Stimulated activated CD4-positive, alpha-beta T cell treated with anti-CD3 and anti-CD28 coated beads, Interleukin-15, amount 100 ng/mL, for 48 hours (primary cell): ENCODE measurements around the gene WFIKKN2.
"Not testable (repeated sequence)": the region's sequence is repeated elsewhere in the genome, so short reads cannot be mapped to it uniquely, and the experiment has no call there.

ENCODE experiments used
- DNase-seq, 2 donors: peaks; one replicate each; pipeline ENCODE4 v3.0.0-alpha.2; 2020; ENCODE audit warnings: low read depth in 2 of 2

The WFIKKN2 gene

GRCh38 chr17:50853015-50853615, 17.7 kb downstream of the WFIKKN2 start:
- DNase-seq = no peak

- DNase-seq = no peak
These were observed 18.4 kb downstream of the WFIKKN2 start for GRCh38 chr17:50853781-50854180.

GRCh38 chr17:50855708-50856330, 20.4 kb downstream of the WFIKKN2 start:
- DNase-seq = no peak

GRCh38 chr17:50856431-50856830, 21.0 kb downstream of the WFIKKN2 start:
- DNase-seq = no peak

- no peak for DNase-seq
These were observed 23.3 kb downstream of the WFIKKN2 start for GRCh38 chr17:50858486-50859225.

GRCh38 chr17:50859727-50860126, 24.3 kb downstream of the WFIKKN2 start:
- not testable (repeated sequence) for DNase-seq

GRCh38 chr17:50861334-50861676, 25.9 kb downstream of the WFIKKN2 start:
- DNase-seq = no peak

GRCh38 chr17:50861822-50862528, 26.6 kb downstream of the WFIKKN2 start:
- DNase-seq = no peak

- DNase-seq = peak in 1 of 2 donors; percentile 33
These were observed 27.9 kb downstream of the WFIKKN2 start for GRCh38 chr17:50863221-50863843.

GRCh38 chr17:50863931-50864330, 28.5 kb downstream of the WFIKKN2 start:
- DNase-seq = no peak

GRCh38 chr17:50864747-50865059, 29.3 kb downstream of the WFIKKN2 start:
- no peak for DNase-seq

- peak; percentile 11 to 20 for DNase-seq
These were observed 29.9 kb downstream of the WFIKKN2 start for GRCh38 chr17:50865060-50865867.

GRCh38 chr17:50865868-50866260, 30.5 kb downstream of the WFIKKN2 start:
- no peak for DNase-seq

- DNase-seq = peak; percentile 93 to 96
These were observed 31.0 kb downstream of the WFIKKN2 start, which contains the start of gene TOB1 for GRCh38 chr17:50866261-50866949. Gene TOB1, minus strand, starts transcription at chr17:50866354. Its CDS starts 2,337 bp downstream, at chr17:50864017.

GRCh38 chr17:50866950-50867362, 31.6 kb downstream of the WFIKKN2 start:
- DNase-seq = peak; percentile 36 to 46

GRCh38 chr17:50867363-50868139, 32.2 kb downstream of the WFIKKN2 start:
- DNase-seq = peak; percentile 74 to 78

GRCh38 chr17:50868140-50868438, 32.7 kb downstream of the WFIKKN2 start:
- no peak for DNase-seq

- DNase-seq = no peak
These were observed 33.2 kb downstream of the WFIKKN2 start for GRCh38 chr17:50868602-50869001.

- DNase-seq = no peak
These were observed 36.0 kb downstream of the WFIKKN2 start for GRCh38 chr17:50871364-50871763.

GRCh38 chr17:50871898-50872297, 36.5 kb downstream of the WFIKKN2 start:
- no peak for DNase-seq
